DND-41 (cell line): ENCODE measurements around the gene DSN1.

Experiments
- ATAC-seq: fragments of 200-7000 bp; cut with Tn5 transposase; 3 replicates; pipeline ENCODE4 v1.9.1; 2021; ENCODE audit warnings: low read depth; ENCODE audit not compliant: insufficient read depth
- DNase-seq: peaks from one replicate; pipeline ENCODE4 v3.0.0-alpha.2; 2020
- H2AFZ ChIP-seq: 2 replicates; pipeline ENCODE4 v1.6.0; 2012; ENCODE audit warnings: low read depth, low read length
- H3K27ac ChIP-seq: 2 replicates; pipeline ENCODE4 v1.5.1; 2012; ENCODE audit warnings: low read length, inconsistent platforms
- H3K27me3 ChIP-seq: fragments of 200-600 bp; sonication (generic); 2 replicates; pipeline ENCODE4 v1.6.0; 2012; ENCODE audit warnings: low read length, mild to moderate bottlenecking, inconsistent platforms; ENCODE audit not compliant: insufficient read depth, poor library complexity
- H3K36me3 ChIP-seq: 2 replicates; pipeline ENCODE4 v1.5.1; 2012; ENCODE audit warnings: low read length, inconsistent platforms; ENCODE audit not compliant: insufficient read depth
- H3K4me1 ChIP-seq: 2 replicates; pipeline ENCODE4 v1.5.1; 2012; ENCODE audit warnings: mild to moderate bottlenecking, low read length; ENCODE audit not compliant: insufficient read depth
- H3K4me2 ChIP-seq: 2 replicates; pipeline ENCODE4 v1.6.0; 2012; ENCODE audit warnings: mild to moderate bottlenecking, moderate library complexity, low read length, inconsistent platforms; ENCODE audit not compliant: insufficient read depth
- H3K4me3 ChIP-seq, 2 experiments: fragments of 200-600 bp in 1 of 2; shearing (Covaris generic) in 1 of 2; 2 replicates each; pipeline ENCODE4 v1.5.1; 2012 to 2016; ENCODE audit warnings: inconsistent platforms in 2 of 2, low read length in 2 of 2, mild to moderate bottlenecking in 2 of 2, low read depth in 1 of 2, moderate library complexity in 1 of 2
- H3K79me2 ChIP-seq: 2 replicates; pipeline ENCODE4 v1.6.0; 2012; ENCODE audit warnings: low read length, inconsistent platforms; ENCODE audit not compliant: insufficient read depth
- H3K9ac ChIP-seq: 2 replicates; pipeline ENCODE4 v1.6.0; 2012; ENCODE audit warnings: low read depth, mild to moderate bottlenecking, inconsistent platforms, low read length, moderate library complexity
- H3K9me3 ChIP-seq: 2 replicates; pipeline ENCODE4 v1.5.1; 2012; ENCODE audit warnings: low read length, moderate library complexity, mild to moderate bottlenecking, inconsistent platforms; ENCODE audit not compliant: insufficient read depth, severe bottlenecking
- H4K20me1 ChIP-seq: 2 replicates; pipeline ENCODE4 v1.6.0; 2012; ENCODE audit warnings: low read length; ENCODE audit not compliant: insufficient read depth
- EZH2 ChIP-seq: IDR thresholded peaks from 3 replicates; pipeline ENCODE4 v1.6.1; 2012; ENCODE audit warnings: borderline replicate concordance, low read depth, mild to moderate bottlenecking, moderate library complexity, low read length, inconsistent platforms; ENCODE audit not compliant: severe bottlenecking
- TF ChIP-seq, protein P1 (sequence below): IDR thresholded peaks from 2 replicates; pipeline ENCODE4 v1.5.1; 2012; ENCODE audit warnings: borderline replicate concordance, low read length, moderate library complexity, mild to moderate bottlenecking; ENCODE audit not compliant: poor library complexity, severe bottlenecking; ENCODE audit errors: extremely low read depth

The DSN1 gene

GRCh38 chr20:36744764-36745191, 28.8 kb downstream of the DSN1 start:
- Histone ChIP-seq H3K27me3 (no peaks in the 10 kb centered on the region), H3K4me3 (peak overlapping the region in 1 of 2 experiments; percentile 77; a peak in 2 of 4 replicates), H3K27ac (no peak overlapping the region), H3K36me3 (no peaks in the 10 kb centered on the region), H3K9ac (peak overlapping the region; percentile 68), H3K79me2 (peaks cover 23% of the 10 kb centered on the region), H3K4me1 (peaks cover 28% of the 10 kb centered on the region), H2AFZ (peak overlapping the region; percentile 81; the same call in 1 of the 2 replicates), H4K20me1 (no peaks in the 10 kb centered on the region), H3K4me2 (peak overlapping the region; percentile 83), H3K9me3 (no peaks in the 10 kb centered on the region)
- no peak for ATAC-seq
- no peak for DNase-seq
- TF ChIP-seq EZH2: no peak
- TF ChIP-seq, protein P1, sequence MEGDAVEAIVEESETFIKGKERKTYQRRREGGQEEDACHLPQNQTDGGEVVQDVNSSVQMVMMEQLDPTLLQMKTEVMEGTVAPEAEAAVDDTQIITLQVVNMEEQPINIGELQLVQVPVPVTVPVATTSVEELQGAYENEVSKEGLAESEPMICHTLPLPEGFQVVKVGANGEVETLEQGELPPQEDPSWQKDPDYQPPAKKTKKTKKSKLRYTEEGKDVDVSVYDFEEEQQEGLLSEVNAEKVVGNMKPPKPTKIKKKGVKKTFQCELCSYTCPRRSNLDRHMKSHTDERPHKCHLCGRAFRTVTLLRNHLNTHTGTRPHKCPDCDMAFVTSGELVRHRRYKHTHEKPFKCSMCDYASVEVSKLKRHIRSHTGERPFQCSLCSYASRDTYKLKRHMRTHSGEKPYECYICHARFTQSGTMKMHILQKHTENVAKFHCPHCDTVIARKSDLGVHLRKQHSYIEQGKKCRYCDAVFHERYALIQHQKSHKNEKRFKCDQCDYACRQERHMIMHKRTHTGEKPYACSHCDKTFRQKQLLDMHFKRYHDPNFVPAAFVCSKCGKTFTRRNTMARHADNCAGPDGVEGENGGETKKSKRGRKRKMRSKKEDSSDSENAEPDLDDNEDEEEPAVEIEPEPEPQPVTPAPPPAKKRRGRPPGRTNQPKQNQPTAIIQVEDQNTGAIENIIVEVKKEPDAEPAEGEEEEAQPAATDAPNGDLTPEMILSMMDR: no peak

DNA sequence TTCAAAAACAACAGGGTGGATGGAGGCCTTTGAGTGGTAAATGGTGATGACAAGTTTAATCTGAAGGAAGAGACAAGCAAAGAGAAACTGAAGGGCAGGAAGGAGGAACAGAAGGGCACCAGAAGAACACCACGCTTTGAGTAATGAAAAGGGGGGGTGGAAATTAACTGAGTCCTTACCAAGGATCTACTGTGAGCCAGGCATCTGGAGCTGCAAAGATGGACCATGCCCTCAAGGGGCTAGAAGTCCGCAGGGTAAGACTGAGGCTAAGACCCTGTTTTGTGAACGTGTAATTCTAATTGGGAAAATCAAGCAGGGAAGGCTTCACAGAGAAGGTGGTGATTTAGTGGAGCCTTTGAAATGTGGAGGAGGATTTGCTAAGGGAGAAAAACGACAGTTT, 29.3 kb downstream of the DSN1 start:
- H4K20me1 ChIP-seq: no peaks in the 10 kb centered on the region
- H3K36me3 ChIP-seq: no peaks in the 10 kb centered on the region
- peak overlapping the region in 1 of 2 experiments; percentile 23; a peak in 1 of 4 replicates for H3K4me3 ChIP-seq
- H3K27me3 ChIP-seq: no peaks in the 10 kb centered on the region
- no peak overlapping the region for H3K9ac ChIP-seq
- peak overlapping the region; percentile 83 for H3K4me2 ChIP-seq
- peaks cover 28% of the 10 kb centered on the region for H3K4me1 ChIP-seq
- TF ChIP-seq, protein P1: no peak
- no peak for TF ChIP-seq EZH2
- H3K27ac ChIP-seq: no peak overlapping the region
- no peaks in the 10 kb centered on the region for H3K9me3 ChIP-seq
- ATAC-seq (no peak), DNase-seq (no peak)
- peaks cover 25% of the 10 kb centered on the region for H3K79me2 ChIP-seq
- H2AFZ ChIP-seq: no peak overlapping the region

DNA sequence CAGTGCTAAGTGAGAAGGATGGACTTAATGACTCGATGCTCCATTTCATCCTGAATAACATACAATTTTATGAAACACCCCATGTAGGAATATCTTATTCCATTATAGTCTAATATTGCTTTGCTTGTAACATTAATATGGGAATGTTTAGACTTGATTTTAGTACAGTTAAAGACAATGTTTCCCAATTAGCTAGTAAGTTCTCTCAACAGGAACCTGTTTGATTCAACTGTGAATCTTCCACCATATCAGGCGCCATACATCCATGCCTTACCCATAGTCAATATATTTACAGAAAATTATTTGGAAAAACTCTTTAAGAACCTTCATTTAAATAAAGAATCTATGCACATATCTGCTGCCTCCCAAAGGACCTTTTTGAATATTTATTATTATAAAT, 31.0 kb downstream of the DSN1 start:
- Histone ChIP-seq H3K4me3 (no peak overlapping the region), H3K36me3 (no peaks in the 10 kb centered on the region), H3K27ac (no peak overlapping the region), H3K27me3 (no peaks in the 10 kb centered on the region), H3K9ac (no peak overlapping the region), H3K4me2 (no peak overlapping the region), H3K79me2 (peaks cover 35% of the 10 kb centered on the region), H3K9me3 (no peaks in the 10 kb centered on the region), H2AFZ (no peak overlapping the region), H4K20me1 (no peaks in the 10 kb centered on the region), H3K4me1 (peaks cover 28% of the 10 kb centered on the region)
- ATAC-seq: no peak
- DNase-seq: no peak
- no peak for TF ChIP-seq EZH2

GRCh38 chr20:36741072-36741471, 32.5 kb downstream of the DSN1 start:
- Histone ChIP-seq H3K4me2 (no peak overlapping the region), H4K20me1 (0 out of 2 replicates have a peak, but pooled peaks cover 2% of the 10 kb centered on the region), H3K79me2 (peaks cover 47% of the 10 kb centered on the region), H3K27me3 (no peaks in the 10 kb centered on the region), H3K9me3 (no peaks in the 10 kb centered on the region), H3K9ac (no peak overlapping the region), H3K36me3 (no peaks in the 10 kb centered on the region), H3K4me1 (peaks cover 17% of the 10 kb centered on the region), H3K4me3 (no peak overlapping the region), H2AFZ (no peak overlapping the region), H3K27ac (no peak overlapping the region)
- DNase-seq: no peak
- no peak for TF ChIP-seq EZH2
- TF ChIP-seq, protein P1: no peak
- ATAC-seq: no peak
